ENCODE data around the gene VSX2. TPM values are rescaled to one million over a fixed set of nuclear protein-coding genes. Genes with fewer than 3 reads are reported as not detected.

VSX2 gene
- total and polyA plus RNA-seq, 2 experiments from 2014 or later = 0.49 to 0.52 TPM

- no peak overlapping the region for H3K27ac Mint-ChIP-seq
- H3K4me1 Mint-ChIP-seq = no peaks in the 10 kb centered on the region
- H3K4me2 ChIP-seq = no peak overlapping the region
- H3K79me2 ChIP-seq (replicated peaks; ENCODE audit: insufficient read depth) = no peaks in the 10 kb centered on the region
- no peaks in the 10 kb centered on the region; the same call in 1 of the 2 replicates for H3K4me1 ChIP-seq (ENCODE audit: insufficient read depth)
- no peak for DNase-seq (ENCODE audit: low spot score)
- no peaks in the 10 kb centered on the region for H3K9me3 Mint-ChIP-seq
- no peak overlapping the region for H3K27ac ChIP-seq (ENCODE audit: low read depth)
- TF ChIP-seq EZH2 (IDR thresholded peaks at IDR 0.05; ENCODE audit: low read depth, unreplicated experiment) = no peak
- no peak for TF ChIP-seq EZH2phosphoT487 (IDR thresholded peaks at IDR 0.05; ENCODE audit: unreplicated experiment)
- TF ChIP-seq ZNF114 (CRISPR knock-in tag; IDR thresholded peaks at IDR 0.05) = no peak
- no peak for TF ChIP-seq NANOG (IDR thresholded peaks at IDR 0.05; ENCODE audit: borderline replicate concordance)
- no peak for TF ChIP-seq REST (IDR thresholded peaks at IDR 0.05; ENCODE audit: unreplicated experiment)
- no peak for TF ChIP-seq POLR2AphosphoS5 (IDR thresholded peaks at IDR 0.05; ENCODE audit: low read depth)
- no peak for TF ChIP-seq CTCF (conservative IDR thresholded peaks at IDR 0.05; ENCODE audit: low read depth in 2 of 2)
- no peak for TF ChIP-seq JUNB (IDR thresholded peaks at IDR 0.05; ENCODE audit: unreplicated experiment)
- TF ChIP-seq, protein P1, sequence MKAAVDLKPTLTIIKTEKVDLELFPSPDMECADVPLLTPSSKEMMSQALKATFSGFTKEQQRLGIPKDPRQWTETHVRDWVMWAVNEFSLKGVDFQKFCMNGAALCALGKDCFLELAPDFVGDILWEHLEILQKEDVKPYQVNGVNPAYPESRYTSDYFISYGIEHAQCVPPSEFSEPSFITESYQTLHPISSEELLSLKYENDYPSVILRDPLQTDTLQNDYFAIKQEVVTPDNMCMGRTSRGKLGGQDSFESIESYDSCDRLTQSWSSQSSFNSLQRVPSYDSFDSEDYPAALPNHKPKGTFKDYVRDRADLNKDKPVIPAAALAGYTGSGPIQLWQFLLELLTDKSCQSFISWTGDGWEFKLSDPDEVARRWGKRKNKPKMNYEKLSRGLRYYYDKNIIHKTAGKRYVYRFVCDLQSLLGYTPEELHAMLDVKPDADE (IDR thresholded peaks at IDR 0.05) = no peak
- H3K9me2 ChIP-seq (ENCODE audit: insufficient read depth) = no peaks in the 10 kb centered on the region
- H3K36me3 ChIP-seq (ENCODE audit: insufficient read depth) = no peaks in the 10 kb centered on the region
- no peaks in the 10 kb centered on the region; the same call in 1 of the 2 replicates for H4K20me1 ChIP-seq (replicated peaks; ENCODE audit: insufficient read depth)
- ATAC-seq = no peak
- H3F3A ChIP-seq (replicated peaks; ENCODE audit: low read depth) = no peaks in the 10 kb centered on the region; the same call in 1 of the 2 replicates
- no peak overlapping the region for H2AFZ ChIP-seq
- no peak overlapping the region for H3K4me3 ChIP-seq
- H3K27me3 ChIP-seq (ENCODE audit: insufficient read depth) = no peaks in the 10 kb centered on the region
- H3K36me3 Mint-ChIP-seq (ENCODE audit: low read depth) = no peaks in the 10 kb centered on the region
- H3K4me3 Mint-ChIP-seq = no peak overlapping the region
- H3K27me3 Mint-ChIP-seq (ENCODE audit: insufficient read depth, low read depth, poor library complexity) = peaks cover 6% of the 10 kb centered on the region
Observed at GRCh38 chr14:74205882-74206281, 33.4 kb upstream of the VSX2 start.

DNA sequence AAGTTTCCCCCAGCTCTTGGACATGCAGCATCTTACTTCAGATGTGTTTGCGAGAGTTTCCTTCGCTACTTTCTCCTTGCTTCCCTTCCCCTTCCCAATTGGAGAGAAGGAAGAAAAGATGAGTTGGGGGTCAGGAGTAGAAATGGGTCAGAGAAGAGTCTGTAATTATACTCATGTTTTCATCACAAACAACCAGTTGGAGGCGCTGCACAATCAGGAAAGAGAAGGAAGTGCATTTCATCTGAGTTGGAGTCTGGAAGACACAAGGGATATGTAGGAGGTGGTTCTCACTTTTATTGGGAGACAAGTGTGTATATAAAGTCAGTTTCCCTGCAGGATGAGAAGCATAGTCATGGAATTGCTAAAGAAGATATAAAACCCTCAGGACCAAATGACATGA lies 31.3 kb upstream of the VSX2 start:
- Mint-ChIP-seq H3K4me3 (no peak overlapping the region), H3K9me3 (no peaks in the 10 kb centered on the region), H3K27me3 (ENCODE audit: insufficient read depth, low read depth, poor library complexity) (peaks cover 8% of the 10 kb centered on the region), H3K36me3 (ENCODE audit: low read depth) (no peaks in the 10 kb centered on the region), H3K27ac (no peak overlapping the region), H3K4me1 (no peaks in the 10 kb centered on the region)
- Histone ChIP-seq H3K27ac (ENCODE audit: low read depth) (no peak overlapping the region), H3K36me3 (ENCODE audit: insufficient read depth) (no peaks in the 10 kb centered on the region), H3K79me2 (replicated peaks; ENCODE audit: insufficient read depth) (no peaks in the 10 kb centered on the region), H3K27me3 (ENCODE audit: insufficient read depth) (no peaks in the 10 kb centered on the region), H4K20me1 (replicated peaks; ENCODE audit: insufficient read depth) (no peaks in the 10 kb centered on the region; the same call in 1 of the 2 replicates), H3K4me3 (no peak overlapping the region), H3K4me2 (no peak overlapping the region), H3F3A (replicated peaks; ENCODE audit: low read depth) (no peaks in the 10 kb centered on the region; the same call in 1 of the 2 replicates), H3K9me2 (ENCODE audit: insufficient read depth) (no peaks in the 10 kb centered on the region), H2AFZ (no peak overlapping the region), H3K4me1 (ENCODE audit: insufficient read depth) (no peaks in the 10 kb centered on the region; the same call in 1 of the 2 replicates)
- peak; percentile 86 for DNase-seq (ENCODE audit: low spot score)
- no peak for TF ChIP-seq CREB1 (CRISPR knock-in tag; IDR thresholded peaks at IDR 0.05; ENCODE audit: low read depth)
- TF ChIP-seq CTCF (conservative IDR thresholded peaks at IDR 0.05; ENCODE audit: low read depth in 2 of 2) = peak; percentile 89 to 94
- peak; percentile 83 for ATAC-seq
